Measurements from ENCODE around the gene ACYP2.

DNA sequence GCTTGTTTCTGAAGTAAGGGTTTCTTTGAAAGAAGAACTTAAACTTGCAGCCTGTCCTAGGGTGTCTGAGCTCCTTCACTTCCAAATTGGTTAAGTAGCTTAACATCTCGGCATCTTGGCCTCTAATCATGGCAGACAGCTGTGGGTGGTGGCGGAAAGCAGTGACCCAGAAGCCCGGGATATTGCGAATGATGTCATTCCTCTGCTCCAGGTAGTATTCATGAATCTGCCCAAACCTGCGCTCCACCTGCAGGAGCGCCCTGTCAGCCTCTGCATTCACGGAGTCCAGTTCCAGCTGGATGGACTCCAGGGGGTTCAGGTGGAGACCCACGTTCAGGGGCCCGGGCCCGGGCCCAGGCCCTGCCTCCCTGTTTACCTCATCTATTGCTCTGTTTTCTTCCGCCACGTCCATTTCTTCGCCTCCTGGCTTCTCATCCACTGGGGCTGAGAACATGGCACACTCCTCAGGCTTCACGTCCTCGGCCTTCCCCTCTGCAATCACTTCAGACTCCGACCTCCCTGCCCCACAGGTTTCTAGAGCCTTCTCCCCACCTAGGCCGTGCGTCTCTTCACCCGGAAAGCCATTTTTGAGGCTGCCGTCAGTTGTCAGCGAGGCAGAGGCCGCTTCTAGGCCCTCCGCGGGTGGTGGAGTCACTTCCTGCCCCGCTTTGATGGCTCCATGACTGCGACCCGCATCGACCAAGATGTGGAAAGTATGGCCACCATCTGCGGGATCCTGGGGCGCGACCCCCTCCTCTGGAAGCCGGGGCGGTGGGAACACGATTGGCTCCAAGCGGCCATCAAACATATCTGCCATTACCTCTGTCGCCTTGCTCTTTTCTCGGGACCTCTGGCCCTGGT lies 140.0 kb downstream of the ACYP2 start:
- TF ChIP-seq CTCF (conservative IDR thresholded peaks at IDR 0.05): no peak
- no peak for TF ChIP-seq ZFX (IDR thresholded peaks at IDR 0.05)

Data from C4-2B (cell line).